OCI-LY1 (cell line): ENCODE data around the gene PELO.

Experiments used
- H2AFZ ChIP-seq: fragments of 200-600 bp; sonication (generic), shearing (Covaris generic); 2 replicates; pipeline ENCODE4 v1.6.0; 2014; ENCODE audit warnings: antibody characterized with exemption, mild to moderate bottlenecking, low read length
- H3F3A ChIP-seq: fragments of 200-600 bp; sonication (generic), shearing (Covaris generic); 2 replicates; pipeline ENCODE4 v1.6.0; 2014; ENCODE audit warnings: mild to moderate bottlenecking, antibody characterized with exemption, low read length, moderate library complexity; ENCODE audit not compliant: insufficient read depth
- H3K27ac ChIP-seq: fragments of 200-600 bp; sonication (generic); 2 replicates; pipeline ENCODE4 v1.5.1; 2014; ENCODE audit warnings: low read length, mixed run types, mild to moderate bottlenecking, low read depth; ENCODE audit not compliant: poor library complexity, severe bottlenecking
- H3K27me3 ChIP-seq: fragments of 200-600 bp; sonication (generic); 2 replicates; pipeline ENCODE4 v1.6.0; 2014; ENCODE audit warnings: antibody characterized with exemption, mild to moderate bottlenecking, low read length, moderate library complexity; ENCODE audit not compliant: insufficient read depth
- H3K36me3 ChIP-seq: fragments of 200-600 bp; sonication (generic); 2 replicates; pipeline ENCODE4 v1.6.1; 2014; ENCODE audit warnings: mild to moderate bottlenecking, antibody characterized with exemption, low read length, moderate library complexity, mixed read lengths; ENCODE audit not compliant: insufficient read depth
- H3K4me1 ChIP-seq: fragments of 200-600 bp; sonication (generic); 2 replicates; pipeline ENCODE4 v1.5.1; 2014; ENCODE audit warnings: mild to moderate bottlenecking, low read length, moderate library complexity; ENCODE audit not compliant: insufficient read depth, severe bottlenecking
- H3K4me2 ChIP-seq: fragments of 200-600 bp; sonication (generic), shearing (Covaris generic); 2 replicates; pipeline ENCODE4 v1.6.1; 2014; ENCODE audit warnings: low read length
- H3K4me3 ChIP-seq: fragments of 200-600 bp; sonication (generic); 2 replicates; pipeline ENCODE4 v1.5.1; 2014; ENCODE audit warnings: low read length, low read depth, mild to moderate bottlenecking, mixed read lengths; ENCODE audit not compliant: poor library complexity, severe bottlenecking
- H3K79me2 ChIP-seq: fragments of 200-600 bp; shearing (Covaris generic); 2 replicates; pipeline ENCODE4 v1.6.1; 2016; ENCODE audit warnings: mixed run types, low read length, mixed read lengths; ENCODE audit not compliant: insufficient read depth
- H3K9ac ChIP-seq: fragments of 200-600 bp; sonication (generic), shearing (Covaris generic); 2 replicates; pipeline ENCODE4 v1.6.1; 2014; ENCODE audit warnings: mild to moderate bottlenecking, low read length, mixed read lengths
- H3K9me2 ChIP-seq: fragments of 200-600 bp; sonication (generic), shearing (Covaris generic); 2 replicates; pipeline ENCODE4 v1.6.1; 2014; ENCODE audit warnings: low read depth, mild to moderate bottlenecking, low read length, mixed read lengths
- H3K9me3 ChIP-seq: fragments of 200-600 bp; shearing (Covaris generic); 2 replicates; pipeline ENCODE4 v1.6.1; 2014; ENCODE audit warnings: low read length, mixed read lengths
- H4K20me1 ChIP-seq: fragments of 200-600 bp; sonication (generic), shearing (Covaris generic); 2 replicates; pipeline ENCODE4 v1.6.0; 2016; ENCODE audit warnings: mild to moderate bottlenecking, low read length; ENCODE audit not compliant: insufficient read depth
- EZH2 ChIP-seq: fragments of 200-600 bp; sonication (generic), shearing (Covaris generic); IDR thresholded peaks from 2 replicates; pipeline ENCODE4 v1.8.0; 2017; ENCODE audit warnings: borderline replicate concordance, mixed run types, mild to moderate bottlenecking, antibody characterized with exemption, low read length, moderate library complexity, mixed read lengths
- TF ChIP-seq, protein P1 (sequence below): fragments of 200-600 bp; sonication (generic), shearing (Covaris generic); IDR thresholded peaks from 2 replicates; pipeline ENCODE4 v1.5.1; 2017; ENCODE audit warnings: mild to moderate bottlenecking, antibody characterized with exemption, low read length, moderate library complexity, mixed read lengths

Gene PELO

DNA sequence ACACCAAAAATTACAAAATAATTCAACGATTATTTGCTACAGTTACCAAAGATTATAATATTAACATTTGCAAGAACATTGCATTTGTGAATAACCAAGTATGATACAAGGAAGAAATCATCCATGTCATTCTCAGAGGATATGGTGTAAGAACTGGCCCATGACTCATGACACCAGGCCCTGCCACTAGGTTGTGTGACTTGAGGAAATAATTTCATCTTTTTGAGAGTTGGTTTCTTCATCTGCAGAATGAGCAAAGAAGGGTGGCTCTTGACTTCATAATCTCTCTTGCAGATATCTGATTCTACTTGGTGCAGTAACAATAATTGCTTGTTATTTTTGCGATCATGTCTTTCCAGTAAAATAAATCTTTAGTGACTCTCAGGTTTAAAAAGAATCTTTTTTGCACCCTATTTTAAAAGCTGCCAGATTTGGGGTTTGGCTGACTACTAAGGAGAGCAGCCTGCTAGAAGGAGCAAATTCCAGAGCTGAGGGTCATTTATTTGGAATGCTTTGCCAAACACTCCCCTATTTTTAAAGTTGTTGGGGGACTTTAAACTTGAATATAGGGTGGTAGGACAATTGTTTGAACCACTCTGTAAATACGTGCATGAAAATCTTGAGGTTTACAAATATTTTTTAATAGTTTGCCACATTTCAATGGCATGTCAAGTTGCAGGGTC is 23.5 kb downstream of the PELO start:
- Histone ChIP-seq H3K4me3 (no peak overlapping the region), H3K9ac (no peak overlapping the region), H3K27ac (no peak overlapping the region), H3K4me2 (no peak overlapping the region), H2AFZ (no peak overlapping the region), H3K9me2 (no peaks in the 10 kb centered on the region), H3F3A (no peaks in the 10 kb centered on the region), H3K4me1 (no peaks in the 10 kb centered on the region), H4K20me1 (no peaks in the 10 kb centered on the region), H3K79me2 (no peaks in the 10 kb centered on the region), H3K36me3 (no peaks in the 10 kb centered on the region), H3K9me3 (no peaks in the 10 kb centered on the region), H3K27me3 (no peaks in the 10 kb centered on the region)
- no peak for TF ChIP-seq EZH2
- TF ChIP-seq, protein P1, sequence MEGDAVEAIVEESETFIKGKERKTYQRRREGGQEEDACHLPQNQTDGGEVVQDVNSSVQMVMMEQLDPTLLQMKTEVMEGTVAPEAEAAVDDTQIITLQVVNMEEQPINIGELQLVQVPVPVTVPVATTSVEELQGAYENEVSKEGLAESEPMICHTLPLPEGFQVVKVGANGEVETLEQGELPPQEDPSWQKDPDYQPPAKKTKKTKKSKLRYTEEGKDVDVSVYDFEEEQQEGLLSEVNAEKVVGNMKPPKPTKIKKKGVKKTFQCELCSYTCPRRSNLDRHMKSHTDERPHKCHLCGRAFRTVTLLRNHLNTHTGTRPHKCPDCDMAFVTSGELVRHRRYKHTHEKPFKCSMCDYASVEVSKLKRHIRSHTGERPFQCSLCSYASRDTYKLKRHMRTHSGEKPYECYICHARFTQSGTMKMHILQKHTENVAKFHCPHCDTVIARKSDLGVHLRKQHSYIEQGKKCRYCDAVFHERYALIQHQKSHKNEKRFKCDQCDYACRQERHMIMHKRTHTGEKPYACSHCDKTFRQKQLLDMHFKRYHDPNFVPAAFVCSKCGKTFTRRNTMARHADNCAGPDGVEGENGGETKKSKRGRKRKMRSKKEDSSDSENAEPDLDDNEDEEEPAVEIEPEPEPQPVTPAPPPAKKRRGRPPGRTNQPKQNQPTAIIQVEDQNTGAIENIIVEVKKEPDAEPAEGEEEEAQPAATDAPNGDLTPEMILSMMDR = no peak

DNA sequence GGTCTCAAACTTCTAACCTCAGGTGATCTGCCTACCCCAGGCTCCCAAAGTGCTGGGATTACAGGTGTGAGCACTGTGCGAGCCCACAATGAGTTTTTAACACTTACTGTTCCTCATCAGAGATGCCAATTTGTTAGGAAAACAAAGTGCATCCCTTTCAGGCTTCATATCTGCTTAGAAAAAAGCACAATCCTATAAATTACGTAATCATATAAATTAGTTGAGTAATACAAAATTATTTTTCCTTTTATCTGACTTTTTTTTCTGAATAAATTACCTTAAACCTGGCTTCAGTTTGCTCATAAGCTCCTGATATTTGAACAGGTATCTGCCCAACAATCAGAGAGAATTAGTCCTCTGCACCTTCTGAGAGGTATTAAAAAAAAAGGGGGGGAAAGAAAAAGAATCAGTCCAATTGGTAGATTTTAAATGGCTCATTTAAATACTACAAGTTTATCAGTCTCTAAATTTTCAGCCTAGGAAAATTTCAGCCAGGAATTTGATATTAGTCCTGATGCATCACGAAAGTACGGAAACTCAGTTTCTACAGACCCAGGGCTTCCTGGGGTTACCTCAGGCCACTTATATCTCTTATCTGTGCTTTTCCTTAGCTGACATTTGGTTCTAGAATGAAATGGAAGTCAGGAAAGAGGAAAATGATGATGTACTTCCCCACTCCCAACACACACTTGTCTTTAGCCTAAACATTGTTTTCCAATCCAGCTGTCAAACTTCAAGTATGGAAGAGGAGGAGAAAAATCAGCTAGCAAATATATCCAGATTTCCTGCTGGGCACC is 26.8 kb downstream of the PELO start:
- no peaks in the 10 kb centered on the region for H3K9me3 ChIP-seq
- H3K79me2 ChIP-seq = no peaks in the 10 kb centered on the region
- H3K9me2 ChIP-seq = no peaks in the 10 kb centered on the region
- H3K4me1 ChIP-seq = no peaks in the 10 kb centered on the region
- H4K20me1 ChIP-seq = no peaks in the 10 kb centered on the region
- no peaks in the 10 kb centered on the region for H3K27me3 ChIP-seq
- H3F3A ChIP-seq = no peaks in the 10 kb centered on the region
- H3K36me3 ChIP-seq = no peaks in the 10 kb centered on the region
- H3K4me3 ChIP-seq = no peak overlapping the region
- H3K9ac ChIP-seq = no peak overlapping the region
- no peak overlapping the region for H3K27ac ChIP-seq
- H3K4me2 ChIP-seq = no peak overlapping the region
- no peak overlapping the region for H2AFZ ChIP-seq
- no peak for TF ChIP-seq EZH2

DNA sequence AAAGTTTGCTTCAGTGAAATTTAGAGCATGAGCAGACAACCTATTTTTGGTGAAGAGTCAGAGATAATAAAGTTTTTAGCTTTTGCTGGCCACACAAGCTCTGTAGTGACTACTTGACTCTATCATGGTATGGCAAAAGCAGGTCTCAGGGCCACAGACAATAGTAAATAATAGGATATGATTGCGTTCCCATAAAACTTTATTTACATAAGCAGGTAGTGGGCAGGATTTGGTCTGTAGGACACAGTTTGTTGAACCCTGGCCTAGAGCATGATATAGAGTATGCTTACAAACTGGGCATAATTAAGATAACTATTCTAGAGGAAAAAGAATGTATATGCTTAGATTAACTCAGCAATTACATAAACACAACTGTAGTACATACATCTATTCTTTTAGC is 30.1 kb downstream of the PELO start:
- Histone ChIP-seq H3K4me3 (no peak overlapping the region), H2AFZ (no peak overlapping the region), H3K27ac (no peak overlapping the region), H3K9me2 (no peaks in the 10 kb centered on the region), H3K27me3 (no peaks in the 10 kb centered on the region), H3K9ac (no peak overlapping the region), H3F3A (no peaks in the 10 kb centered on the region), H3K4me2 (no peak overlapping the region), H3K79me2 (no peaks in the 10 kb centered on the region), H3K36me3 (no peaks in the 10 kb centered on the region), H3K4me1 (no peaks in the 10 kb centered on the region), H3K9me3 (no peaks in the 10 kb centered on the region), H4K20me1 (no peaks in the 10 kb centered on the region)
- TF ChIP-seq EZH2 = no peak
- TF ChIP-seq, protein P1 = no peak
